NCI-H2171 treated with DMSO at 0.1 percent for 48 hours (cell line): ENCODE results near the gene MDGA2.
A peak's percentile ranks its signal among the peaks of the same experiment; 100 is the strongest.
"Not testable (repeated sequence)": the region's sequence is repeated elsewhere in the genome, so short reads cannot be mapped to it uniquely, and the experiment has no call there.

Experiments
- DNase-seq: peaks from one replicate; lab custom pipeline; 2025; lab: John Stamatoyannopoulos, UW

Gene MDGA2

DNA sequence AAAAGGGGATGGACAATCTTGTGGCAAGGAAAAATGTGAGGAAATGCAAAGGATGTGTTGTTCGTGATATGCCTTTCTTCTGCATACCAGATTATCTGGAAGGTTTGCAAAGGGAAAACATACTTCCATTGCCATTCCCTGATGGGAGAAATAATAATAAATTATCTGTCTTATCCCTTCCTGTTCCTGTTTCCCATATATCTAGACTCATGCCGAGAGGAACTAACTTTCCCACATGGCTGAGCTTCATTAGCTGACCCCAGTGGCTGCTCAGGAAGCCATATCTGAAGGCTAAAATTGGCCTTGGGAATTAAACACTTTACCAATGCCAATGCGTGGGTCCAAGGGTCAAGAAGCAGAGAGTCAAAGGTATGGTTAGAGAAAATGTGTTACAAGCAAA lies 439.8 kb downstream of the MDGA2 start:
- no peak for DNase-seq

DNA sequence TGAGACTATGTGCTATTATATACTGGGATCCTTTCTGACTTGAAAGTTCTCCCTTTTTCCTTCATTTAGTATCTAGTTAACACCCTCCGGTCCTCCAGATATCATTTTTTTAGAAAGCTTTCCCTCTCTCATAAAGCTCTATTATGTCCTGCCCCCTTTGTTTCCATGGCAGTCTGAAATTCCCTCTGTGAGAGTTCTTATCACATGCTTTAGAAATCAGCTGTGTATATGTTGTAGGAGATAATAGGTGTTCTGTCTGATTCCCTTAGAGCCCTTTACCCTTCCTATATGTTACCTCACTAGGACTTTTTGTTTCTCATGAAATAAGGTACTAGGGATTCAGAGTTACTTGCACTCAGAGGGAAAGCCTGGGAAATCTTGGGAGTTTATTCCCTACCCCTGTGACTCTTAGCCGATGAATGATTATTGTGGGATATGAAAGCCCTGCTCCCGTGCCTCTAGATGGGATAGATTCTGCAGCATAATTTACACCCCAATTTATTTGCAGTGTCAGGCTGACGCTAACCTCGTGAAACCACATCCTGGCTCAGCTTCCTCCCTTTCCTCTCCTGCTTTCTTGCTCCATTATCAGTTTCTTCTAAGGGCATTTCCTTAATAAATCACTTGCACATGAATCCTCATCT lies 448.4 kb downstream of the MDGA2 start:
- DNase-seq = no peak

- DNase-seq = no peak
Observed at GRCh38 chr14:47223656-47224055, 451.7 kb downstream of the MDGA2 start.

DNA sequence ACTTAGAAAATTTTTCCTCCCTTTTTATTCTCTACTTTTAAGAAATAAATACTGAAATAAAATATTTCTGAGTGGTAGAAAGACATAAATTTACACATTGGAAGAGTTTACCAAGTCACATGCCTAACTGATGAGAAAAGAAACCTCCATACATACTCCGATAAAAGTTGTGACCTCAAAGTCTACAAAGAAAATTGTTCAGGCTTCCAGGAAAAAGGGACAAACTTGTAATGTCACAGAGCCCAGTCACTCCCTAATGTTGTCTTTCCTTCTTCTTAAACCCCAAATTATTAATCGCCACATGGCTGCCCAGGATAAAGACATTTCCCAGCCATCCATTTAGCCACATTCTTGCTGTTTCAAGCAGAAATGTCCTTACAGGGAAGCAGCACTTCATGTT lies 455.3 kb downstream of the MDGA2 start:
- DNase-seq = no peak

DNA sequence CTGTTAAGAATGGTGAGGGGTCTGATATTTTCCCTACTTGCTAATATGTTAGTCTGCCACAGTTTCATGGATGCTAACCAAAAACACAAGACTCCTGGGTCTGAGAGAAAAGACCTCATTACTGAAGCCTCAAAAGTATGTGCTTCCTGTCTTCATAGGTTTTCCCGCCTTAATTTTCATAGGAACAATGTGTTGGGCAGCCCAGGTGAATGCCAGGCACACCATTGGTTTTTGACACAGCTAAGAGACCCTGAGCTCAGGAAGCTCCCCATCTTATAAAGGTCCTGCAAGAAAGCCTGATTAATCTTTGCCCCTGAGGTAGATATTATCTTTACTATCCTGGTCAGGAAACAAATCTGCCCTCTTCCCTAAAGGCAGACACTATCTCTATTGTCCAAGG lies 464.1 kb downstream of the MDGA2 start:
- DNase-seq = no peak

DNA sequence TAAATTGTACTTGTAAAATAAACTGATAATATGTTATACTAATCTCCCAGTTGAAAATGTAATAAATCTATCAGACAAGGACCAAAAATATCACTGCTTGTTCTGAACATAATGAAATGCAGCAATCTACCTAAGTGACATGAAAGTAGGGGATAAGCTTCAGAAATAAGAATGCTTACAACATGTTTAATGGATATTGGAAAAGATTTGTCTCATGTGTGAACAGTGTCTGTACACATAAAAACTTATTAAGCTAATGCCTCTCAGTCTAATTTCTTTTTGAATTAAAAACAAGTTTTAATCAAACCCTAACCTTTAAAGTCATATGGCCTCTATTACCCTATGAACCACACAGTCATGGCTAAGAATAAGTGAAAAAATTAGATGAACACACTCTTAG lies 465.3 kb downstream of the MDGA2 start:
- no peak for DNase-seq

- DNase-seq = no peak
Observed at GRCh38 chr14:47208434-47208833, 467.0 kb downstream of the MDGA2 start.

- DNase-seq = no peak
Observed at GRCh38 chr14:47207617-47208016, 467.8 kb downstream of the MDGA2 start.

DNA sequence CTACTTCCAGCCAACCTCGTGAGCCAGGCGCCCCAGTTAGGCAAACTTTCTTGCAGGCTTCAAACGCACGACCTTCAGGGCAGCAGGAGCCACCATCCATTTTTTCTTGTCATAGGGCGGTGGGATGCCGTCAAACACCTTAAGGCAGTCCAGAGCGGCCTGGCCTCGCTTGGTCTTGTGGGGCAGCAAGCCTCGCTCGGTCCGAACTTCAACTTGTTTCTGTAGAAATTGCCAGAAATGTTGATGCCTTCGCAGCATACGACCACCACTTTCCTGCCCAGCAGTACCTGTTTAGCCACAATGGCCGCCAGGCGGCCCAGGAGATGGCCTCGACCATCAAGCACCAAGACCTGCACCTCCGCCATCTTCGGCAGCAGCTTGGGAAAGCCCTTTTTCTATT lies 474.7 kb downstream of the MDGA2 start:
- DNase-seq = no peak

- DNase-seq = no peak
Observed at GRCh38 chr14:47195582-47195981, 479.8 kb downstream of the MDGA2 start.

- no peak for DNase-seq
Observed at GRCh38 chr14:47194055-47194454, 481.4 kb downstream of the MDGA2 start.

- DNase-seq = not testable (repeated sequence)
Observed at GRCh38 chr14:47192203-47192602, 483.2 kb downstream of the MDGA2 start.

GRCh38 chr14:47191700-47192099 lies 483.7 kb downstream of the MDGA2 start:
- DNase-seq = no peak

DNA sequence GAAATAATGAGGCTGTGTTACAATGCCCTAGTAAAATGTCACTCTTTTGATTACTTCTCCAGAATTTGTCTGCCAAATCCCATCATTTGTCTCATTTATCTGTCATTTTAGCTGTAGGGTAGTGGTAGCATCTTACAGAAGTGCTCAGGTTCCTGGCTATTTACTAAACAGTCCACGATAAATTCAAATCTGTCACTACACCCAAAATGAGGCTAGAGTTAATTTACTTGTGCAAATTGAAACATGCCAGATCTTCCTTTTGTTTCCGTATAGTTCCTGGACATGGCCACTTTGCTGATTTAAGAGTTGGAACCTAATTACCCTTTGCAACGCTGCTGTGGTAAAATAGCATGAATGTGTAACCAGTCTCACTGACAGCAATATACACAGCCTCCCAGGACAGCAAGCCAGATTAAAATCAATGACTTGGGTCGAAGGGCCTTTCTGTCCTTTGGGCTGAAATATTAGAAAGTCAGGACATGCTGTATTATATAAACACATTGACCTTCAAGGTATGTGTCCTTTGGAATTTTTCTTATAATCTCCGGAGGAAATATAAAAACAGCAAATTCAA lies 485.4 kb downstream of the MDGA2 start:
- DNase-seq = no peak

GRCh38 chr14:47186486-47186885 lies 488.9 kb downstream of the MDGA2 start:
- DNase-seq = peak; percentile 56

GRCh38 chr14:47179906-47180305 lies 495.5 kb downstream of the MDGA2 start:
- no peak for DNase-seq

DNA sequence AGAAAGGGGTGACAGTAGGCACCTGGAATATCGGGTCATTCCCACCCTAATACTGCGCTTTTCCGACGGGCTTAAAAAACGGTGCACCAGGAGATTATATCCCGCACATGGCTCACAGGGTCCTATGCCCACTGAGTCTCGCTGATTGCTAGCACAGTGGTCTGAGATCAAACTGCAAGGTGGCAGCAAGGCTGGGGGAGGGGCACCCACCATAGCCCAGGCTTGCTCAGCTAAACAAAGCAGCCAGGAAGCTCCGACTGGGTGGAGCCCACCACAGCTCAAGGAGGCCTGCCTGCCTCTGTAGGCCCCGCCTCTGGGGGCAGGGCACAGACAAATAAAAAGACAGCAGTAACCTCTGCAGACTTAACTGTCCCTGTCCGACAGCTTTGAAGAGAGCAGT lies 503.5 kb downstream of the MDGA2 start:
- DNase-seq = not testable (repeated sequence)

GRCh38 chr14:47167402-47167801 lies 508.0 kb downstream of the MDGA2 start:
- no peak for DNase-seq

DNA sequence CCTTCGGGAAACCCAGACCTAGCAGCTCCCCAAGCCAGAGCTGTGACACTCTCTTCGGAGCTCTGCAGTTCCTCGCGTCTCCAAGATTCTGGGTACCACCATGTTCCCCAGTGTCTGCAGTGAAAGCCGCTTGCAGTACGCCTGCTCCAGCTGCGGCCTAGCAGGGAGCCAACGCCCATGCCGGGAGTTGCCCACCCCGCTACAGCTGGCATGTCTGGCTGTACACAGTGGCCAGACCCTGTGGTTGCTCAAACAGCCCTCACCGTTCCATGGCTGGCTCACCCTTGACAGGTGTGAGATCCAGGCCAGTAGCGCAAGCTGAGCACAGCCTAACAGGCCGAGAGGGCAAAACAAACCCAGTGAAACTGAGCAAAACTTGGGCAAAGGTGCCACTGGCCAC lies 520.0 kb downstream of the MDGA2 start:
- DNase-seq = no peak

- DNase-seq = no peak
Observed at GRCh38 chr14:47154276-47154797, 521.1 kb downstream of the MDGA2 start.

- no peak for DNase-seq
Observed at GRCh38 chr14:47153746-47154145, 521.7 kb downstream of the MDGA2 start.

DNA sequence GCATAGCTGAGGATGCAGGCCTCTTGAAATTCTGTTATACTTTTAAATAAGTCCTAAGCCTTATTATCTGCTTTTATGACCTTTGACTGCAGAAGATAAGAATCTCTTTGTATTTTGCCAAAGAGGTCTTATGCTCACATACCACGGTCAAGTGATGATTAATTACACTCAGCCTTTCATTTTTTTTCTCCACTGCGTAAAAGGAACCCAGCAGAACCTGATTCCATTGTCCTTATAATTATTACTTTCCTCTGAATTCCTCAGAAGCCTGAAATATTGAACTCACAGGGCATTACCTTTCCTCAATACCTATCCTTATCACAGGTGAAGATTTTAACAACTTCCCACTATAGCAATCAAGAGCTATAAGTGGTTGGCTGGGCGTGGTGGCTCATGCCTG lies 525.1 kb downstream of the MDGA2 start:
- no peak for DNase-seq

DNA sequence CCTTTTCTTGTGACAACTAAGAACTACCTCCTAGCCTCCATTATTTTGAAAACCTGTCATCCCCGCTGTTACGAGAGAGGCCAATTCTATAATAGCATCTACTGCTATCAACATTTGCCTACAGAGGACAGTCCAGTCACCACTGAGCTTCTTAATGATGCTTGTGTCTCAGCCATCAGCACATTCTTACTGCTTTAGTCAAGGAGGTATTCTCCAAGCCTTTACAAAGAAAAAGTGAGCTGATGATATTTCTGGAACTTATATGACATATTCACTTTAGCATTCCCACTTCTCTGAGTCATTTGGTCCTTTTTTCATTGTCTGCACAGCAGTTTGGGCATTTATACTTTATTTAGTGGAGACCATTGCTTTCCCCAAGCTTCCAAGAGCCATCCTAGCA lies 526.1 kb downstream of the MDGA2 start:
- DNase-seq = no peak

DNA sequence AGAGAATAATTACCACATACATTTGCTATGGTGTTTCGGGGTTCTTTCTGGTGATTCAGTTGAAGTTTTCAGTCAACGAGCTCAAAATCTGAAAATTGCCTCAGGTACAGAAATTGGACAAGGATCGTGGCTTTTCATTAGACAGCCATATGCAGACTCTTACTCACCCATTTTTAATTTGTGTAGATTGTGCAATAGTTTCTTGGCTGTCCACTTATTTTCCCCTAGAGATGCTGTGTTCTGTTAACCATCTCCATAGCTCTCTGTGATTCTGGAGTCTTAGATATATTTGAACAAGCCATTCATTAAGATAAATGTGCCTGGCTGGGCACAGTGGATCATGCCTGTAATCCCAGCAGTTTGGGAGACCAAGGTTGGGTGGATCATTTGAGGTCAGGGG lies 526.7 kb downstream of the MDGA2 start:
- DNase-seq = no peak
